GM18858 (cell line): ENCODE data around the gene ANKS1B.
"Not testable (repeated sequence)": the region's sequence is repeated elsewhere in the genome, so short reads cannot be mapped to it uniquely, and the experiment has no call there.

Experiments
- ATAC-seq: cut with Tn5 transposase; IDR thresholded peaks from one replicate; pipeline ENCODE4 v1.9.1; 2021; ENCODE audit not compliant: unreplicated experiment

ANKS1B gene

GRCh38 chr12:99709116-99709515 lies 275.6 kb downstream of the ANKS1B start:
- ATAC-seq, result no peak

DNA sequence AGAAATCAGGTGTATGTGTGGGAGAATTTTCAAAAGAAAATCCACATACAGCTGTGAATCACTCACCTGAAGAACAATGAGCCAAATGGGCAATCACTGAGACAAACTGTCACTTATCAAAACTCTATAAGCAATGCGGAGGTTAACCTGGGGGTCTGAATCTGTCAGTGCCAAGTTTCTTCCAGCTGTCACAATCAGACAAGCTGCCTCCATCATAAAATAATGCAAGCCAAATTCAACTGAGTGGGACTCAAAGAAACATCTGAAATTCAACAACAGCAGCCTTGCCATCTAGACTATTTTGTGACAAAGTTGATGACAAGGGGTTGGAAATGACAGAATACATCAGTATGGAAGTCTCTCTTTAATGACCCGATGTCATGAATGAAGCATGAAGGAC lies 276.9 kb downstream of the ANKS1B start:
- no peak for ATAC-seq

- no peak for ATAC-seq
Observed at GRCh38 chr12:99706736-99707473, 277.8 kb downstream of the ANKS1B start.

DNA sequence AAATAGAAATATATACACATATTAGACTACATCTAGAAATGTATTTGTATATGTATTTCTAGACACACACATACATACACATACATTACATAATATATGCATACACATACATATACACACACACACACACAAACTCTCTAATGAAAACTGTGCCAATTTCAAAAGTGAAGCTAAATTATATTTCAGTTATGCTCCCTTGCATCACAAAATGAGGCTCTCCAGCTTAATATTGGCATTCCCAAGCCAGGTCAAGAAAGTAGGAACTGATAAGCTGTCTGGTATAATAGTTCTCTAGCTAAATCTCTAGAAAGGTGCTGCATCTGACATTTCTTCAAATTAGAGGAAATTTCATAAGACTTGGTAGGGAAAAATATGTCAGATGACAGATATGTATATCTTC lies 280.3 kb downstream of the ANKS1B start:
- no peak for ATAC-seq

GRCh38 chr12:99704036-99704435 lies 280.7 kb downstream of the ANKS1B start:
- ATAC-seq, result no peak

- ATAC-seq, result no peak
Observed at GRCh38 chr12:99700032-99700431, 284.7 kb downstream of the ANKS1B start.

- ATAC-seq, result no peak
Observed at GRCh38 chr12:99695050-99695449, 289.7 kb downstream of the ANKS1B start.

DNA sequence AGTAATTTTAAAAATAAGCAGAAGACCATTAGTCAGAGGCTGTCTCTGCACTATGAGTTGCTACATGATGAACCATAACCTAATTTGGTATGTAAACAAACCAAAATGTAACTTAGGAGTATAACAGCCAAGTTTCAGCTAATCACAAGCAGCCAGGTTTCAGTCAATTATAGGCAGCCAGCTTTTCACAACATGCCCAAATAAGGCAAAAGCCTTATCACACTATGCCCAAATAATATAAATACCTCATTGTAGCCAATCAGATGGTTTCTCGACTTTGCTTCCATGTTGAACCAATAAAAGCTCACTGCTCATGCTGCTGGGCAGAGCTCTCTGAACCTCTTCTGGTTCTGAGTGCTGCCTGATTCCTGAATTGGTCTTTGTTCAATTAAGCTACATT lies 298.6 kb downstream of the ANKS1B start:
- no peak for ATAC-seq

DNA sequence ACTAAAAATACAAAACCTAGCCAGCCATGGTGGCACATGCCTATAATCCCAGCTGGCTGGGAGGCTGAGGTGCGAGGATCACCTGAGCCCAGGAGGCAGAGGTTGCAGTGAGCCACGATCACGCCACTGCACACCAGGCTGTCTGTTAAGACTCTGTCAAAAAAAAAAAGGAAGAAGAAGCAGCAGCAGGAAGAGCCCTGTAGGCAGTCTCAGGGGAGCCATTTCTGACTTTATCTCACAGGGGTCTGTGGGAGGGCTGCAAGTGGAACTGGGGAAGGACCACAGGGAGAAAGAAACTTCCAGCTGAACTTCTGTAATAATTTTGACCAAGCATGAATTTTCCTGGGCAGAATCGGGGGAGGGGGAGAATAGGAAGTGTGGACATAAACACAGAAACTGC lies 304.5 kb downstream of the ANKS1B start:
- no peak for ATAC-seq

DNA sequence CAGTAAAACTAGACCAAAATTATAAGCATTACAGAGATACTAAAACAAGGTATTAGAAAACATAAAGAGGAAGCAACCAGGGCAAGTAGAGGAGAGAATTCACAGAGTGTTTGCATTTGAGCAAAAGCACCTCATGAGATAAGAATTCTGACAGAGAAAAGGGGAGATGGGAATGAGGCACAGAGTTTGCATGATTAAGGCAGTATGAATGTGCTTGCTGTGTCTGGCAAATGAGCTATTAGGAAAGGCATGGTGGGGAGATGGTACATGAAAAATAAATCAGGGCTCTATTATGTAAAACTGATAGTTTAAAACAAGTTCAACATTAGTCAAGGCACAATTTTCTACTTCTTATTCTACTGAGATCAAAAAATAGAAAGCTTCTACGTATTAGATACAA lies 314.1 kb downstream of the ANKS1B start:
- ATAC-seq, result no peak

DNA sequence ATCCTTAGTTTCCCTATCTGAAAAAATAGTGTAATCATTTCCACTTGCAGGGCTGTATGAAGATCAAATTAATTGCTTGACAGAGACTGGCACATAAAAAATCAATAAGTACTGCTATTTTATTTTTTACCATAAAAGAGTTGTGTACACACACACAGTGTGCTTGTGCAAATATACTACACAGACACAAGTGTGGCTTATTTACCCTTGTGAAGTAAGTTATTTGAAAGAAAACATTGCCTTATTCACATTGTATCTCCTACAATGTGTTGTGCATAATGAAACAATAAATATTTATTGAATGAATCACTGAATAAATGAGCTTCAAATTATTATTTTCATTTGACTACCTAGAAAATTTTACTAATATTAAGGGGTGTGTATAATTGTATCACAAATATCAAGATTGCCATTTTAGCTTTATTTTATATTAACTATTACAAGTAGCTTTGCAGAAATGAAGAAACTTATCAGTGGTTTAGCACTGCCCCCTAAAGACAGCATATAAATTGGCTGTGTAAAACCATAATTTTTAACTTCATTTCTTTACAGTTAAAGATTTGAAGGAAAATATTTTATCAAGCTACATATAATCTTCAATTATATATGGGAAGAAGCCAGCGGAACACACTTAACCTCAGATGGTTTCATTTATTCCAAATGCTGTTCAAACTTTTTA lies 325.9 kb downstream of the ANKS1B start:
- ATAC-seq, result no peak

DNA sequence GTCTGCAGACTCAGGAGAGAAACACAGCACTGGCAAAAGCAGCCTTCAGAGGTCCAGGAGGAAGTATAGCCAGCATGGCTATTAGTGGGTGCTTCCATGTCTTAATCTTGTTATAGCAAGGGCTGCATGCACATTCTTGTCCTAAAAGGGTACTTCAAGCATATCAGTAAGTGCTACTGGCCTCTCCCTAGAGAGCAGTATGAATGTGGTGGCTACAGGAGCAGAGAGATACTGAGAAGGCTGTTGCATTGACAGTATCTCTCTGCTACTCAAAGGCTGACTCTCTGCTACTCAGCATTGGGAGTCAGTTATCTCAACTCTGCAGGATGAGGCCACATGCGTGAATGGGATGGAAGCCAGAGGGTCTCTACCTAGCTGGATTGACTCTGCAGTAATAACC lies 335.2 kb downstream of the ANKS1B start:
- ATAC-seq, result no peak

DNA sequence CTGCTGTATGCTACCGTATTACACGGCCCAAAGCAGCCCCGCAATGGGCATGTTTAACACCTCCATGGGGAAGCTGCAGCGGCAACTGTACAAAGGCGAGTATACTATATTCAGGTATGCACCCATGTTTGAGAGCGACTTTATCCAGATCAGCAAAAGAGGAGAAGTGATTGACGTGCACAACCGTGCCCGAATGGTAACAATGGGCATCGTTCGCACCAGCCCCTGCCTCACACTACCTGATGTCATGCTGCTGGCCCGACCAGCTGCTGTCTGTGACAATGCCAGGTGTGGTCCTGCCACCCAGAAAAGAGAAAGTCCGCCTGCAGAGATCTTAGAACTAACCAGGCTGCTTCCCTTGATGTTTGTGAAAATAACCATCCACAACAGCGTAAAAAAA lies 336.6 kb downstream of the ANKS1B start:
- ATAC-seq, result no peak

DNA sequence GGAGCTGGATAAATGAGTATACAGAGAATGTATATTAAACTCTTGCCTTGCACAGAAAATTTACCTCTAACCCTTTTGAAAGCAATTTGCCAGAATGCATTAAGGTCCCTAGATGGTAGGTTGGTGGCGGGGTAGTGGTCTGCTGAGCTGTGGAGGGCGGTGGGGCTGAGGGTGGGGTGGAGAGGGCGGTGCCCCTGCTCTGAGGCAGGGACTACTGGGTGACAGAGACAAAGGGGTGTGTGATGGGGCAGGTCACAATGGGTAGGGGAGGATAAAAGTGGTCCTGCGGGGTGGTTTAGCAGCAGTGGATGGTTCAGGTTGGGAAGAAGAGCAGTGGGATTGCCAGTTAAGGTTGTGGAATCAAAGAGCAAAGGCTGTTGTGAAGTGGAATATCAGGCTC lies 337.3 kb downstream of the ANKS1B start, which contains the start of gene GARIN6:
TSS of gene GARIN6 (plus strand) at position 301 of the 400 bp plus-strand sequence. CDS start 422 bp downstream, outside the sequence.
- no peak for ATAC-seq

DNA sequence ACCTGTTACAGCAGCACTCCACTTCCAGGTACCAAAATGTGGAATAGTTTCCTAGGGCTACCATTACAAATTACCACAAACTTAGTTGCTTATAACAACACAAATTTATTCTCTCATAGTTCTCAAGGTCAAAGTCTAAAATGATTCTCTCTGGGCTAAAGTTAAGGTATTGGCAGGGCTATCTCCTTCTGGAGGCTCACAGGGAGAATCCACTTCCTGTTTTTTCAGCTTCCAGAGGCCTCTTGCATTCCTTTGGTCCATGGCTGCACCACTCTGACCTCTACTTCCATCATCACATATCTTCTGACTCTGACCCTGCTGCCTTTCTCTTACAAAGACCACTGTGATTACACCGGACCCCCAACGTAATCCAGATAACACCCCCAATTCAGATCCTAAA lies 340.1 kb downstream of the ANKS1B start:
- ATAC-seq, result no peak

DNA sequence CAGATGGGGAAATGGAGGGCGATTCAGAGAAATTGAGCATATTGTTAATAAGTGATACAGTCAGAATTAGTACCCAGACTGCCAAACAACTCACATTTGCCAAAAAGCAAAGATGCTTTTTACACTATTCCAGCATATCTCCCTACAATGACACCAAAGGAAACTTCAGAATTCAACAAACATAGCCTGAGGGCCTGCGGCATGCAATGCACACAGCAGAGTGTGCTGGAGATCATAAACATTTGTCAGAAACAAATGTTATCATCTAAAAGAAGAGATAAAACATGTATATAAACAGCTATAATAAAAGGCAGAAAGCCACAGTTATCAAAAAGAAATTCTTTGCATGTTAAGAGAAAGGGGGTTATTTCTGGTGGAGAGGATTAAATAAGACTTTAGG lies 357.3 kb downstream of the ANKS1B start:
- no peak for ATAC-seq

GRCh38 chr12:99624591-99624990 lies 360.1 kb downstream of the ANKS1B start:
- ATAC-seq, result not testable (repeated sequence)

DNA sequence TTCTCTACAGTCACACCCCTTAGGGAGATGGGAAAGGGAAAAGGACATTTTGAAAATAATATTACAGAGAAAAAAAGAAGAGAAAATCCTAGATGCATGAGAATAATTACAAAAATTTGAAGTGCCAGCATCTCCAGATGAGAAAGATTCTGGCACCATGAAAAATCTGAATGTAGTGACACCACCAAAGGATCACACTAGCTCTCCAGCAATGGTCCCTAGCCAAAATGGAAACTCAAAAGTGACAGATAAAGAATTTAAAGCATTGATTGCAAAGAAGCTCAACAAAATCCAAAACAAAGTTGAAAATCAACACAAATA lies 364.6 kb downstream of the ANKS1B start:
- no peak for ATAC-seq

GRCh38 chr12:99619389-99620158 lies 365.2 kb downstream of the ANKS1B start:
- peak; percentile 93 for ATAC-seq

- ATAC-seq, result no peak
Observed at GRCh38 chr12:99618657-99619056, 366.1 kb downstream of the ANKS1B start.

GRCh38 chr12:99611599-99611998 lies 373.1 kb downstream of the ANKS1B start:
- no peak for ATAC-seq

DNA sequence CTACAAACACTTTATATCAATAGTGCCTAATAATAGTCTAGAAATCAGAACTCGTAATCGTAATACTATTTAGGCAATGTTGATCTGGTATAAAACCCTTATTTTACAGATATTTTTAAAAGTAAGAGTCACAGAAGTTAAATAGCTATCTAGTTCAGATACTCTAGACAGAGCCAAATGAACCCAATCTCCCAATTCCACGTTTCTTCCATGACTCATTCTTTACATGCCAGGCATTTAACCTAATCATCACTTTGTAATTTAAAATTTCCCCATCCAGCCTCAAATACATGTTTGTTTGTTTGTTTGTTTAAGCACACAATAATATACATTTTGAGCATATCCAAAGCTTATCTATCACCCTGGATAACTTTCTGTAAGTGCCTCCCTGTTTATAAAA lies 373.6 kb downstream of the ANKS1B start:
- ATAC-seq, result no peak
